K562 (cell line): ENCODE measurements around the gene CMSS1.

Source experiments
- BACH1 ChIP-seq: fragments of 200-800 bp; sonication (Bioruptor generic); IDR thresholded peaks from 2 replicates; pipeline ENCODE4 v1.6.1; 2016; ENCODE audit warnings: missing genetic modification characterization, missing compliant biosample characterization
- EP300 ChIP-seq: IDR thresholded peaks from 2 replicates; pipeline ENCODE4 v1.6.1; 2012; ENCODE audit warnings: low read length, improper control_type of control experiment
- EZH2 ChIP-seq: IDR thresholded peaks from 2 replicates; pipeline ENCODE4 v1.6.1; 2012; ENCODE audit warnings: low read depth, mild to moderate bottlenecking, inconsistent platforms, low read length, borderline replicate concordance
- HDAC6 ChIP-seq: IDR thresholded peaks from 2 replicates; pipeline ENCODE4 v1.6.1; 2012; ENCODE audit warnings: low read depth, mild to moderate bottlenecking, control low read depth, inconsistent platforms, low read length, moderate library complexity
- KDM1A ChIP-seq, 2 experiments: fragments of 450-650 bp; IDR thresholded peaks; 2 replicates each; pipeline ENCODE4 v1.6.1; 2016; ENCODE audit warnings: mild to moderate bottlenecking in 2 of 2
- TEAD1 ChIP-seq, 2 experiments: fragments of 450-650 bp in 1 of 2; sonication (generic) in 1 of 2; formaldehyde crosslinking; IDR thresholded peaks; 2 replicates each; pipeline versions ENCODE4 v1.4.0 to v1.8.0; 2020 to 2022; ENCODE audit warnings: mild to moderate bottlenecking in 2 of 2, missing genetic modification reagents in 1 of 2
- ZFP36 ChIP-seq: fragments of 150-350 bp; IDR thresholded peaks from 2 replicates; pipeline ENCODE4 v1.6.1; 2018; ENCODE audit warnings: low read length, low read depth; ENCODE audit not compliant: partially characterized antibody
- ZNF140 ChIP-seq: fragments of 250-450 bp; sonication (Bioruptor Pico); IDR thresholded peaks from 2 replicates; pipeline ENCODE4 v1.8.0; 2021; ENCODE audit warnings: moderate library complexity, mild to moderate bottlenecking, inconsistent platforms
- TF ChIP-seq, protein P1 (sequence below), 3 experiments: IDR thresholded peaks in 2 of 3; conservative IDR thresholded peaks in 1 of 3; 2 replicates each; pipeline ENCODE4 v1.5.1; 2011 to 2012; ENCODE audit warnings: low read length in 3 of 3, mild to moderate bottlenecking in 3 of 3, control low read depth in 2 of 3, improper control_type of control experiment in 1 of 3, inconsistent platforms in 1 of 3, low read depth in 1 of 3, mixed read lengths in 1 of 3, moderate library complexity in 1 of 3; ENCODE audit not compliant: insufficient read depth in 2 of 3
- TF ChIP-seq, protein P2 (sequence below): sonication (generic); formaldehyde crosslinking; IDR thresholded peaks from 2 replicates; pipeline ENCODE4 v1.8.1; 2023; ENCODE audit warnings: mild to moderate bottlenecking, missing genetic modification reagents
- TF ChIP-seq, protein P3 (sequence below), 2 experiments: fragments of 150-350 bp in 1 of 2; IDR thresholded peaks; 2 replicates each; pipeline ENCODE4 v1.6.1; 2012 to 2016; ENCODE audit warnings: low read depth in 2 of 2, low read length in 2 of 2, mild to moderate bottlenecking in 1 of 2, moderate library complexity in 1 of 2
- TF ChIP-seq, protein P4 (sequence below): fragments of 250-450 bp; sonication (Bioruptor Pico); IDR thresholded peaks from 2 replicates; pipeline ENCODE4 v1.4.0; 2020; ENCODE audit warnings: borderline replicate concordance
- TF ChIP-seq, protein P5 (sequence below), 2 experiments: fragments of 450-650 bp in 1 of 2; sonication (generic) in 1 of 2; formaldehyde crosslinking in 1 of 2; IDR thresholded peaks in 1 of 2; conservative IDR thresholded peaks in 1 of 2; 2 replicates each; pipeline versions ENCODE4 v1.6.1 to v1.8.1; 2016 to 2023; ENCODE audit warnings: mild to moderate bottlenecking in 2 of 2, moderate library complexity in 2 of 2, inconsistent platforms in 1 of 2, missing genetic modification reagents in 1 of 2

DNA sequence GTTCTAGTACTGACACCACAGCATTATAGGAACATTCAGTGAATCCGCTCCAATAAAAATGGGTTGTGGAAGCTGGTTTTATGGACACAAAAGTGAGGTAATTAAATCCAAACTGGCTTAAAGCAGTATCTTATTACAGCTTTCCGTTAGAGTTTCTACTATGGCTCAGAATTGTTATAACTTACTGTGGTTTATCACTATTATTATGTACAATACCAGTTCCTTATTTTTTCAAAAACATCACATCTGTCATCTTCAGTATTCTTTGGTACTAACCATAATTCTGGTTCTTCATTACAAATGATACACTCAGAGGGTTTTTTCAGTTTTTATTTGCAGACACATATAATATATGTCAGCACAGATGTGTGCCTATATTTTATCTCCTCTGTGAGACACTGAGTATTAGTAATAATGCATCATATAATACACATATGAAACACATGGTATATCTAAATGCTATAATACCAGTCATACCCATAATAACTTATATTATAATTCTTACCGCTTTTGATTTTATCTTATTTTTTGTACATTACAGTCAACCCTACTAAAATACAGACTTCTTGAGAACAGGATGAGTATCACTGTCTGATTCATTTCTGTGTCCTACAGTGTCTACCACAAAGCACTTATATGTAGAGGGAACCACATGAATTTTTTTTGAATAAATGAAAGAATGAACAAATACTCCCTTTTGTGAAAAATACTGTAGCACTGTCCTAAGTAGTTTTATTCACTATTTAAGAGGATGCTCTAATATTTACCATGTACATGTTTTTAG is 39.0 kb downstream of the CMSS1 start:
- TF ChIP-seq TEAD1 (CRISPR knock-in tag; IDR thresholded peaks at IDR 0.05), result no peak
- TF ChIP-seq, protein P1, sequence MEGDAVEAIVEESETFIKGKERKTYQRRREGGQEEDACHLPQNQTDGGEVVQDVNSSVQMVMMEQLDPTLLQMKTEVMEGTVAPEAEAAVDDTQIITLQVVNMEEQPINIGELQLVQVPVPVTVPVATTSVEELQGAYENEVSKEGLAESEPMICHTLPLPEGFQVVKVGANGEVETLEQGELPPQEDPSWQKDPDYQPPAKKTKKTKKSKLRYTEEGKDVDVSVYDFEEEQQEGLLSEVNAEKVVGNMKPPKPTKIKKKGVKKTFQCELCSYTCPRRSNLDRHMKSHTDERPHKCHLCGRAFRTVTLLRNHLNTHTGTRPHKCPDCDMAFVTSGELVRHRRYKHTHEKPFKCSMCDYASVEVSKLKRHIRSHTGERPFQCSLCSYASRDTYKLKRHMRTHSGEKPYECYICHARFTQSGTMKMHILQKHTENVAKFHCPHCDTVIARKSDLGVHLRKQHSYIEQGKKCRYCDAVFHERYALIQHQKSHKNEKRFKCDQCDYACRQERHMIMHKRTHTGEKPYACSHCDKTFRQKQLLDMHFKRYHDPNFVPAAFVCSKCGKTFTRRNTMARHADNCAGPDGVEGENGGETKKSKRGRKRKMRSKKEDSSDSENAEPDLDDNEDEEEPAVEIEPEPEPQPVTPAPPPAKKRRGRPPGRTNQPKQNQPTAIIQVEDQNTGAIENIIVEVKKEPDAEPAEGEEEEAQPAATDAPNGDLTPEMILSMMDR (IDR thresholded peaks at IDR 0.05 in 2 of 3, conservative IDR thresholded peaks at IDR 0.05 in 1 of 3; ENCODE audit: insufficient read depth in 2 of 3, low read depth in 1 of 3, low read length in 3 of 3), result no peak
- TF ChIP-seq ZNF140 (CRISPR knock-in tag), result no peak
- no peak for TF ChIP-seq EZH2
- TF ChIP-seq EP300, result no peak
- no peak for TF ChIP-seq HDAC6
- no peak for TF ChIP-seq BACH1
- TF ChIP-seq, protein P2, sequence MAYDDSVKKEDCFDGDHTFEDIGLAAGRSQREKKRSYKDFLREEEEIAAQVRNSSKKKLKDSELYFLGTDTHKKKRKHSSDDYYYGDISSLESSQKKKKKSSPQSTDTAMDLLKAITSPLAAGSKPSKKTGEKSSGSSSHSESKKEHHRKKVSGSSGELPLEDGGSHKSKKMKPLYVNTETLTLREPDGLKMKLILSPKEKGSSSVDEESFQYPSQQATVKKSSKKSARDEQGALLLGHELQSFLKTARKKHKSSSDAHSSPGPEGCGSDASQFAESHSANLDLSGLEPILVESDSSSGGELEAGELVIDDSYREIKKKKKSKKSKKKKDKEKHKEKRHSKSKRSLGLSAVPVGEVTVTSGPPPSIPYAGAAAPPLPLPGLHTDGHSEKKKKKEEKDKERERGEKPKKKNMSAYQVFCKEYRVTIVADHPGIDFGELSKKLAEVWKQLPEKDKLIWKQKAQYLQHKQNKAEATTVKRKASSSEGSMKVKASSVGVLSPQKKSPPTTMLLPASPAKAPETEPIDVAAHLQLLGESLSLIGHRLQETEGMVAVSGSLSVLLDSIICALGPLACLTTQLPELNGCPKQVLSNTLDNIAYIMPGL (CRISPR knock-in tag), result no peak
- TF ChIP-seq, protein P3, sequence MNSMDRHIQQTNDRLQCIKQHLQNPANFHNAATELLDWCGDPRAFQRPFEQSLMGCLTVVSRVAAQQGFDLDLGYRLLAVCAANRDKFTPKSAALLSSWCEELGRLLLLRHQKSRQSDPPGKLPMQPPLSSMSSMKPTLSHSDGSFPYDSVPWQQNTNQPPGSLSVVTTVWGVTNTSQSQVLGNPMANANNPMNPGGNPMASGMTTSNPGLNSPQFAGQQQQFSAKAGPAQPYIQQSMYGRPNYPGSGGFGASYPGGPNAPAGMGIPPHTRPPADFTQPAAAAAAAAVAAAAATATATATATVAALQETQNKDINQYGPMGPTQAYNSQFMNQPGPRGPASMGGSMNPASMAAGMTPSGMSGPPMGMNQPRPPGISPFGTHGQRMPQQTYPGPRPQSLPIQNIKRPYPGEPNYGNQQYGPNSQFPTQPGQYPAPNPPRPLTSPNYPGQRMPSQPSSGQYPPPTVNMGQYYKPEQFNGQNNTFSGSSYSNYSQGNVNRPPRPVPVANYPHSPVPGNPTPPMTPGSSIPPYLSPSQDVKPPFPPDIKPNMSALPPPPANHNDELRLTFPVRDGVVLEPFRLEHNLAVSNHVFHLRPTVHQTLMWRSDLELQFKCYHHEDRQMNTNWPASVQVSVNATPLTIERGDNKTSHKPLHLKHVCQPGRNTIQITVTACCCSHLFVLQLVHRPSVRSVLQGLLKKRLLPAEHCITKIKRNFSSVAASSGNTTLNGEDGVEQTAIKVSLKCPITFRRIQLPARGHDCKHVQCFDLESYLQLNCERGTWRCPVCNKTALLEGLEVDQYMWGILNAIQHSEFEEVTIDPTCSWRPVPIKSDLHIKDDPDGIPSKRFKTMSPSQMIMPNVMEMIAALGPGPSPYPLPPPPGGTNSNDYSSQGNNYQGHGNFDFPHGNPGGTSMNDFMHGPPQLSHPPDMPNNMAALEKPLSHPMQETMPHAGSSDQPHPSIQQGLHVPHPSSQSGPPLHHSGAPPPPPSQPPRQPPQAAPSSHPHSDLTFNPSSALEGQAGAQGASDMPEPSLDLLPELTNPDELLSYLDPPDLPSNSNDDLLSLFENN (IDR thresholded peaks at IDR 0.05; ENCODE audit: low read depth in 2 of 2, low read length in 2 of 2), result no peak
- TF ChIP-seq, protein P4, sequence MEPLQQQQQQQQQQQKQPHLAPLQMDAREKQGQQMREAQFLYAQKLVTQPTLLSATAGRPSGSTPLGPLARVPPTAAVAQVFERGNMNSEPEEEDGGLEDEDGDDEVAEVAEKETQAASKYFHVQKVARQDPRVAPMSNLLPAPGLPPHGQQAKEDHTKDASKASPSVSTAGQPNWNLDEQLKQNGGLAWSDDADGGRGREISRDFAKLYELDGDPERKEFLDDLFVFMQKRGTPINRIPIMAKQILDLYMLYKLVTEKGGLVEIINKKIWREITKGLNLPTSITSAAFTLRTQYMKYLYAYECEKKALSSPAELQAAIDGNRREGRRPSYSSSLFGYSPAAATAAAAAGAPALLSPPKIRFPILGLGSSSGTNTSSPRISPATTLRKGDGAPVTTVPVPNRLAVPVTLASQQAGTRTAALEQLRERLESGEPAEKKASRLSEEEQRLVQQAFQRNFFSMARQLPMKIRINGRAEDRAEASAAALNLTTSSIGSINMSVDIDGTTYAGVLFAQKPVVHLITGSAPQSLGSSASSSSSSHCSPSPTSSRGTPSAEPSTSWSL (CRISPR knock-in tag), result no peak
- TF ChIP-seq KDM1A (IDR thresholded peaks at IDR 0.05), result no peak
- TF ChIP-seq, protein P5, sequence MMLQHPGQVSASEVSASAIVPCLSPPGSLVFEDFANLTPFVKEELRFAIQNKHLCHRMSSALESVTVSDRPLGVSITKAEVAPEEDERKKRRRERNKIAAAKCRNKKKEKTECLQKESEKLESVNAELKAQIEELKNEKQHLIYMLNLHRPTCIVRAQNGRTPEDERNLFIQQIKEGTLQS (IDR thresholded peaks at IDR 0.05), result no peak
- TF ChIP-seq, protein P5 (CRISPR knock-in tag; conservative IDR thresholded peaks at IDR 0.05), result no peak
- no peak for TF ChIP-seq ZFP36
